SK-N-SH treated with all-trans-retinoic acid at 6 μM for 48 hours (cell line): ENCODE data around the gene FHOD3.
A peak's percentile ranks its signal among the peaks of the same experiment; 100 is the strongest.

Source experiments
- ATAC-seq: fragments of 200-7000 bp; cut with Tn5 transposase; 3 replicates; pipeline ENCODE4 v1.9.1; 2020; ENCODE audit warnings: mild to moderate bottlenecking, moderate library complexity
- ARNTL ChIP-seq: fragments of 450-650 bp; formaldehyde crosslinking; IDR thresholded peaks from 2 replicates; pipeline ENCODE4 v1.5.0; 2020; ENCODE audit warnings: low read depth, mild to moderate bottlenecking, moderate library complexity, borderline replicate concordance
- BACH2 ChIP-seq: fragments of 250-450 bp; sonication (Bioruptor Pico); IDR thresholded peaks from 2 replicates; pipeline ENCODE4 v1.9.0; 2021; ENCODE audit warnings: mild to moderate bottlenecking, borderline replicate concordance
- CREB5 ChIP-seq: fragments of 250-450 bp; sonication (Bioruptor Pico); IDR thresholded peaks from 2 replicates; pipeline ENCODE4 v1.5.1; 2020; ENCODE audit warnings: low read depth, mild to moderate bottlenecking, moderate library complexity
- CSDC2 ChIP-seq: fragments of 250-450 bp; sonication (Bioruptor Pico); IDR thresholded peaks from 2 replicates; pipeline ENCODE4 v1.5.0; 2020; ENCODE audit warnings: mild to moderate bottlenecking, moderate library complexity
- GLIS3 ChIP-seq: fragments of 250-450 bp; sonication (Bioruptor Pico); IDR thresholded peaks from 2 replicates; pipeline ENCODE4 v1.5.0; 2020; ENCODE audit warnings: mild to moderate bottlenecking, moderate library complexity
- ISL1 ChIP-seq: fragments of 250-450 bp; sonication (Bioruptor Pico); IDR thresholded peaks from 2 replicates; pipeline ENCODE4 v2.1.2; 2022; ENCODE audit warnings: mild to moderate bottlenecking, moderate library complexity
- PATZ1 ChIP-seq: fragments of 250-450 bp; sonication (Bioruptor Pico); IDR thresholded peaks from 2 replicates; pipeline ENCODE4 v1.8.0; 2020; ENCODE audit warnings: mild to moderate bottlenecking, moderate library complexity, borderline replicate concordance
- PPARA ChIP-seq: fragments of 250-450 bp; sonication (Bioruptor Pico); IDR thresholded peaks from 2 replicates; pipeline ENCODE4 v1.5.0; 2020; ENCODE audit warnings: mild to moderate bottlenecking, borderline replicate concordance
- SNAI2 ChIP-seq: fragments of 250-450 bp; sonication (Bioruptor Pico); IDR thresholded peaks from 2 replicates; pipeline ENCODE4 v1.5.0; 2020; ENCODE audit warnings: mild to moderate bottlenecking, moderate library complexity
- TCF4 ChIP-seq: fragments of 250-450 bp; sonication (Bioruptor Pico); IDR thresholded peaks from 2 replicates; pipeline ENCODE4 v1.8.0; 2021; ENCODE audit warnings: mild to moderate bottlenecking, moderate library complexity, borderline replicate concordance
- TOX ChIP-seq: fragments of 250-450 bp; sonication (Bioruptor Pico); IDR thresholded peaks from 2 replicates; pipeline ENCODE4 v1.8.0; 2021; ENCODE audit warnings: mild to moderate bottlenecking, moderate library complexity, borderline replicate concordance
- ZC3H10 ChIP-seq: fragments of 250-450 bp; sonication (Bioruptor Pico); IDR thresholded peaks from 2 replicates; pipeline ENCODE4 v1.5.1; 2021; ENCODE audit warnings: mild to moderate bottlenecking, moderate library complexity
- ZFP3 ChIP-seq: fragments of 250-450 bp; sonication (Bioruptor Pico); IDR thresholded peaks from 2 replicates; pipeline ENCODE4 v1.5.0; 2020; ENCODE audit warnings: mild to moderate bottlenecking, moderate library complexity
- ZFP30 ChIP-seq: fragments of 450-650 bp; formaldehyde crosslinking; IDR thresholded peaks from 2 replicates; pipeline ENCODE4 v1.5.0; 2022; ENCODE audit warnings: mild to moderate bottlenecking, moderate library complexity
- ZNF565 ChIP-seq: fragments of 450-650 bp; formaldehyde crosslinking; conservative IDR thresholded peaks from 2 replicates; pipeline ENCODE4 v1.5.0; 2020; ENCODE audit warnings: low read depth, mild to moderate bottlenecking, moderate library complexity
- ZNF70 ChIP-seq: fragments of 450-650 bp; formaldehyde crosslinking; IDR thresholded peaks from 2 replicates; pipeline ENCODE4 v1.5.0; 2020; ENCODE audit warnings: mild to moderate bottlenecking, moderate library complexity
- TF ChIP-seq, protein P1 (sequence below): fragments of 250-450 bp; sonication (Bioruptor Pico); IDR thresholded peaks from 2 replicates; pipeline ENCODE4 v1.5.0; 2020; ENCODE audit warnings: mild to moderate bottlenecking, moderate library complexity
- TF ChIP-seq, protein P2 (sequence below): fragments of 250-450 bp; sonication (Bioruptor Pico); IDR thresholded peaks from 2 replicates; pipeline ENCODE4 v1.5.1; 2021; ENCODE audit warnings: mild to moderate bottlenecking, moderate library complexity
- TF ChIP-seq, protein P3 (sequence below): fragments of 250-450 bp; sonication (Bioruptor Pico); IDR thresholded peaks from 2 replicates; pipeline ENCODE4 v1.8.0; 2021; ENCODE audit warnings: low read depth, mild to moderate bottlenecking, moderate library complexity, borderline replicate concordance

The FHOD3 gene

DNA sequence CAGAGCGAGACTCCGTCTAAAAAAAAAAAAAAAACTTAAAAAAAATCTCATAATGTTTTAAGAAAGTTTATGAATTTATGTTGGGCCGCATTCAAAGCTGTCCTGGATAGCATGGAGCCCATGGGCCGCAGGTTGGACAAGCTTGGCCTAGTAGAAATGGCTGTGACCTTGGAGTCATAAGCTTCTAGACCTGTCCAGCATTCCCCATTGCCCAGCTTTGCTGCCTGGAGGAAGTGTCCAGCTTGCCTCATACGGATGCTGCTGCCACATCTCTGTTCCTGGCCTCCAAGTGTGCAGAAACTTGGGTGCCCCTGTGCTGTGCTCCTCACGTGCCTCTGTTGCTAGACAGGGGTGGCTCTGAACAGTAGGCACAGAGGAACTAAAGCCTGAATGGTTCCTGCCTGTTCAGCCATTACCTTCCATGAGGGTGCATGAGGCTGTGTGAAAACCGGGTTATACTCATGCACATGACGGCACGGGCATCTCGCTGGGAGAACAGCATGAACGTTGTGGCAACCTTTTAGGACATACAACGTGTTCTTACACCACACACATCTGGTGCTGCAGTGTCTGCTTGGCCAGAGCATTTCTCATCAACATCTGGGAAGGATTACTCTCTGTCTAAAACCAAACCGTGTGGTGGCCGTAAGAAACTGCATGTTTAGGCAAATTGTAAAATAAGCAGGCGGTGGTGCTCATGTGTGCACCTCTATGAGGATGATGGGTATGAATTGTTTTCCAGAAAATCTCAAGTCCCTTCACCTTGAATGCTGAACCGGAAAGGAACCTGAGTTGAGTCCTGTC lies 38.2 kb downstream of the FHOD3 start:
- TF ChIP-seq SNAI2 (no peak), TCF4 (CRISPR knock-in tag) (peak; percentile 36; the same call in 1 of the 2 replicates)
- ATAC-seq = peak; percentile 32; the same call in 1 of the 3 replicates

DNA sequence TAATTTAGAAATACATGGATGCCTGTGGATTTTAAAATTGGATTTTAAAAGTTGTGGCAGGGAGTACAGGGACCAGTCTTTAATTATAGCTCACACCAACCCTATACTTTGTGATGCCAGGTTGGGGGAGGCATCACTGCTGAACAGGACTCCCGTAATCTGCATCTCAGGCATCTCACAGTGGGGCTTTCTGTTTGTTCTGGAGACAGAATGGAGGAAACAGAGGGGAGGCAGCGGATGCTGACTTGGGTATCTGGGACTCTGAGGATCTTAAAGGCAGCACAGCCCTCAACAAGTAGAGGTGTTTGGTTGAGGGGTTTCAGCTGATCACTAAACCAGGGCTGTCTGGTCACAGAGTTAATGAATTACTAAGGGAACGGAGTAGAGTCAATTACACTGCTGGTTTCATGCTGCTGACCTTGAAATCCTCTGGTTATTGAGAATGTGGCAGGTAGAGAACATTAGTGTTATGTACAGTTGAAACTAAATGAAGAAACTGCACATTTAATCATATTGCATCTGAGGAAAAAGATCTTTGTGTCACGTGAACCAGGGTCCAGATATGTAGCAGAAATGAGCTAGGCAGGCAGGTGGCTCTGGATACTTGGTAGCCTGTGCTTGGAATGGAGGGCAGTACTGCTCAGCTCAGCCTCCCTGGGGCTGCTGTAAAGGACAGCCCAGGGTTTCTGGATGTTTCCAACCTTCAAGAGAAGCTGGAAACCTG lies 40.3 kb downstream of the FHOD3 start:
- peak; percentile 40; the same call in 2 of the 3 replicates for ATAC-seq
- TF ChIP-seq, protein P1, sequence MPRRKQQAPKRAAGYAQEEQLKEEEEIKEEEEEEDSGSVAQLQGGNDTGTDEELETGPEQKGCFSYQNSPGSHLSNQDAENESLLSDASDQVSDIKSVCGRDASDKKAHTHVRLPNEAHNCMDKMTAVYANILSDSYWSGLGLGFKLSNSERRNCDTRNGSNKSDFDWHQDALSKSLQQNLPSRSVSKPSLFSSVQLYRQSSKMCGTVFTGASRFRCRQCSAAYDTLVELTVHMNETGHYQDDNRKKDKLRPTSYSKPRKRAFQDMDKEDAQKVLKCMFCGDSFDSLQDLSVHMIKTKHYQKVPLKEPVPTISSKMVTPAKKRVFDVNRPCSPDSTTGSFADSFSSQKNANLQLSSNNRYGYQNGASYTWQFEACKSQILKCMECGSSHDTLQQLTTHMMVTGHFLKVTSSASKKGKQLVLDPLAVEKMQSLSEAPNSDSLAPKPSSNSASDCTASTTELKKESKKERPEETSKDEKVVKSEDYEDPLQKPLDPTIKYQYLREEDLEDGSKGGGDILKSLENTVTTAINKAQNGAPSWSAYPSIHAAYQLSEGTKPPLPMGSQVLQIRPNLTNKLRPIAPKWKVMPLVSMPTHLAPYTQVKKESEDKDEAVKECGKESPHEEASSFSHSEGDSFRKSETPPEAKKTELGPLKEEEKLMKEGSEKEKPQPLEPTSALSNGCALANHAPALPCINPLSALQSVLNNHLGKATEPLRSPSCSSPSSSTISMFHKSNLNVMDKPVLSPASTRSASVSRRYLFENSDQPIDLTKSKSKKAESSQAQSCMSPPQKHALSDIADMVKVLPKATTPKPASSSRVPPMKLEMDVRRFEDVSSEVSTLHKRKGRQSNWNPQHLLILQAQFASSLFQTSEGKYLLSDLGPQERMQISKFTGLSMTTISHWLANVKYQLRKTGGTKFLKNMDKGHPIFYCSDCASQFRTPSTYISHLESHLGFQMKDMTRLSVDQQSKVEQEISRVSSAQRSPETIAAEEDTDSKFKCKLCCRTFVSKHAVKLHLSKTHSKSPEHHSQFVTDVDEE (CRISPR knock-in tag) = no peak

GRCh38 chr18:36338403-36338933 lies 41.0 kb downstream of the FHOD3 start:
- TF ChIP-seq TCF4 (CRISPR knock-in tag) (no peak), PPARA (no peak), TOX (CRISPR knock-in tag) (no peak), ZNF565 (CRISPR knock-in tag) (no peak), ISL1 (CRISPR knock-in tag) (no peak), CREB5 (CRISPR knock-in tag) (no peak), ZC3H10 (no peak), GLIS3 (CRISPR knock-in tag) (no peak), PATZ1 (CRISPR knock-in tag) (no peak), ARNTL (CRISPR knock-in tag) (no peak), ZNF70 (CRISPR knock-in tag) (no peak), BACH2 (CRISPR knock-in tag) (no peak), CSDC2 (CRISPR knock-in tag) (no peak), ZFP30 (CRISPR knock-in tag) (no peak), ZFP3 (CRISPR knock-in tag) (no peak), SNAI2 (no peak)
- TF ChIP-seq, protein P2, sequence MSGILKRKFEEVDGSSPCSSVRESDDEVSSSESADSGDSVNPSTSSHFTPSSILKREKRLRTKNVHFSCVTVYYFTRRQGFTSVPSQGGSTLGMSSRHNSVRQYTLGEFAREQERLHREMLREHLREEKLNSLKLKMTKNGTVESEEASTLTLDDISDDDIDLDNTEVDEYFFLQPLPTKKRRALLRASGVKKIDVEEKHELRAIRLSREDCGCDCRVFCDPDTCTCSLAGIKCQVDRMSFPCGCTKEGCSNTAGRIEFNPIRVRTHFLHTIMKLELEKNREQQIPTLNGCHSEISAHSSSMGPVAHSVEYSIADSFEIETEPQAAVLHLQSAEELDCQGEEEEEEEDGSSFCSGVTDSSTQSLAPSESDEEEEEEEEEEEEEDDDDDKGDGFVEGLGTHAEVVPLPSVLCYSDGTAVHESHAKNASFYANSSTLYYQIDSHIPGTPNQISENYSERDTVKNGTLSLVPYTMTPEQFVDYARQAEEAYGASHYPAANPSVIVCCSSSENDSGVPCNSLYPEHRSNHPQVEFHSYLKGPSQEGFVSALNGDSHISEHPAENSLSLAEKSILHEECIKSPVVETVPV = no peak
- TF ChIP-seq, protein P3, sequence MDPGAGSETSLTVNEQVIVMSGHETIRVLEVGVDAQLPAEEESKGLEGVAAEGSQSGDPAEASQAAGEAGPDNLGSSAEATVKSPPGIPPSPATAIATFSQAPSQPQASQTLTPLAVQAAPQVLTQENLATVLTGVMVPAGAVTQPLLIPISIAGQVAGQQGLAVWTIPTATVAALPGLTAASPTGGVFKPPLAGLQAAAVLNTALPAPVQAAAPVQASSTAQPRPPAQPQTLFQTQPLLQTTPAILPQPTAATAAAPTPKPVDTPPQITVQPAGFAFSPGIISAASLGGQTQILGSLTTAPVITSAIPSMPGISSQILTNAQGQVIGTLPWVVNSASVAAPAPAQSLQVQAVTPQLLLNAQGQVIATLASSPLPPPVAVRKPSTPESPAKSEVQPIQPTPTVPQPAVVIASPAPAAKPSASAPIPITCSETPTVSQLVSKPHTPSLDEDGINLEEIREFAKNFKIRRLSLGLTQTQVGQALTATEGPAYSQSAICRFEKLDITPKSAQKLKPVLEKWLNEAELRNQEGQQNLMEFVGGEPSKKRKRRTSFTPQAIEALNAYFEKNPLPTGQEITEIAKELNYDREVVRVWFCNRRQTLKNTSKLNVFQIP (CRISPR knock-in tag) = no peak
- TF ChIP-seq, all 23 proteins: peak for 0
- no peak; the same call in 1 of the 3 replicates for ATAC-seq
